ENCODE data around the gene PPP6R2. TPM values are rescaled to one million over a fixed set of nuclear protein-coding genes. Genes with fewer than 3 reads are reported as not detected.

Gene PPP6R2
- total RNA-seq, 1 experiment from 2014 or later: 42.6 TPM

DNA sequence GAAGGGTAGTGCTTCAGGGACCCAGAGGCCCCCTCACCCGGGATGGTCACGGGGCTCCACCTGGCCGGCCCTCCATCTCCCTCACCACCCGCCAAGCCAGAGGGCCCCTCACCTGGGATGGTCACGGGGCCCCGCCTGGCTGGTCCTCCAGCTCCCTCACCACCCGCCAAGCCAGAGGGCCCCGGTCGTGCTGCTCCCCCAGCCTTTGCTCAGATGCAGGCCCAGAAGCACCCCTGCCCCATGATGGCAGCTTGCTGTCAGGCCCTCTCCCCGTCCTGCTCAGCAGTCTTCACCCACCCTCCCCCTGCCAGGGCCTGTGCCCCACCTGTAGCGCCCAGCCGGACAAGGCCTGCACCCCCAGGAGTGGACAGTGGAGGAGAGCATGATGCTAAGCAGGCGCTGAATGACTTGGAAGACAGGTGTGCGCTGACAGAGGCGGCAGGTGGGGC, 23.6 kb upstream of the PPP6R2 start:
- Histone ChIP-seq H3K23me2 (ENCODE audit: insufficient read length, low read depth, low read length, poor library complexity, severe bottlenecking) (no peaks in the 10 kb centered on the region), H2AFZ (ENCODE audit: low read length) (no peak overlapping the region), H3K14ac (ENCODE audit: insufficient read depth, low read length) (no peak overlapping the region; the same call in 1 of the 2 replicates), H3K79me1 (ENCODE audit: insufficient read depth, low read depth, low read length, poor library complexity, severe bottlenecking) (no peaks in the 10 kb centered on the region), H2BK12ac (ENCODE audit: insufficient read length, low read depth, low read length) (no peak overlapping the region), H4K5ac (ENCODE audit: insufficient read length, low read depth, low read length) (no peak overlapping the region), H2BK120ac (ENCODE audit: low read depth, low read length, poor library complexity, severe bottlenecking) (no peak overlapping the region), H3K9ac (ENCODE audit: extremely low read depth, insufficient read length, low read length) (no peak overlapping the region), H3K4me2 (ENCODE audit: insufficient read depth, insufficient read length, low read length) (no peak overlapping the region), H3K23ac (ENCODE audit: insufficient read length, low read depth, low read length) (no peak overlapping the region), H2AK5ac (ENCODE audit: insufficient read length, low read length) (no peak overlapping the region), H2BK15ac (ENCODE audit: low read depth, low read length) (no peak overlapping the region), H3K4ac (ENCODE audit: low read depth, low read length) (no peak overlapping the region), H2BK5ac (ENCODE audit: insufficient read length, low read length) (no peak overlapping the region), H4K20me1 (ENCODE audit: control insufficient read depth, insufficient read depth, insufficient read length) (peaks cover 2% of the 10 kb centered on the region), H3K56ac (ENCODE audit: insufficient read length, low read depth, low read length) (no peak overlapping the region), H3K4me1 (ENCODE audit: insufficient read depth, low read length) (no peaks in the 10 kb centered on the region), H3K9me3 (ENCODE audit: control insufficient read depth, low read depth, low read length) (no peaks in the 10 kb centered on the region), H3T11ph (ENCODE audit: low read length) (no peak overlapping the region), H2BK20ac (ENCODE audit: low read depth, low read length, poor library complexity, severe bottlenecking) (no peak overlapping the region), H4K91ac (ENCODE audit: insufficient read length, low read depth, low read length) (no peak overlapping the region), H3K18ac (ENCODE audit: insufficient read length, low read depth, low read length) (no peak overlapping the region), H4K8ac (replicated peaks; ENCODE audit: insufficient read length, low read depth, low read length) (no peak overlapping the region), H3K79me2 (ENCODE audit: insufficient read depth, low read length) (no peaks in the 10 kb centered on the region), H3K27ac (ENCODE audit: insufficient read length, low read depth, low read length) (no peak overlapping the region), H3K27me3 (ENCODE audit: insufficient read depth, low read length) (no peaks in the 10 kb centered on the region)
- Mint-ChIP-seq H3K27me3 (ENCODE audit: low read depth) (peaks cover 27% of the 10 kb centered on the region), H3K36me3 (ENCODE audit: insufficient read depth in 1 of 3, low read depth in 3 of 3) (no peaks in the 10 kb centered on the region), H3K27ac (no peak overlapping the region), H3K4me1 (peaks cover under 1 to 1% of the 10 kb centered on the region in 2 experiments), H3K4me3 (no peak overlapping the region), H3K9me3 (no peaks in the 10 kb centered on the region)
- DNase-seq: no peak
- TF ChIP-seq, protein P1, sequence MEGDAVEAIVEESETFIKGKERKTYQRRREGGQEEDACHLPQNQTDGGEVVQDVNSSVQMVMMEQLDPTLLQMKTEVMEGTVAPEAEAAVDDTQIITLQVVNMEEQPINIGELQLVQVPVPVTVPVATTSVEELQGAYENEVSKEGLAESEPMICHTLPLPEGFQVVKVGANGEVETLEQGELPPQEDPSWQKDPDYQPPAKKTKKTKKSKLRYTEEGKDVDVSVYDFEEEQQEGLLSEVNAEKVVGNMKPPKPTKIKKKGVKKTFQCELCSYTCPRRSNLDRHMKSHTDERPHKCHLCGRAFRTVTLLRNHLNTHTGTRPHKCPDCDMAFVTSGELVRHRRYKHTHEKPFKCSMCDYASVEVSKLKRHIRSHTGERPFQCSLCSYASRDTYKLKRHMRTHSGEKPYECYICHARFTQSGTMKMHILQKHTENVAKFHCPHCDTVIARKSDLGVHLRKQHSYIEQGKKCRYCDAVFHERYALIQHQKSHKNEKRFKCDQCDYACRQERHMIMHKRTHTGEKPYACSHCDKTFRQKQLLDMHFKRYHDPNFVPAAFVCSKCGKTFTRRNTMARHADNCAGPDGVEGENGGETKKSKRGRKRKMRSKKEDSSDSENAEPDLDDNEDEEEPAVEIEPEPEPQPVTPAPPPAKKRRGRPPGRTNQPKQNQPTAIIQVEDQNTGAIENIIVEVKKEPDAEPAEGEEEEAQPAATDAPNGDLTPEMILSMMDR (conservative IDR thresholded peaks at IDR 0.05): no peak
- WGBS (ENCODE audit: extremely low coverage, insufficient read length, low lambda C conversion rate): no CpG with 5 or more reads among the region's 15 CpGs

All from H9 (cell line).